Endothelial cell of umbilical vein (primary cell): Measurements from ENCODE around the gene CEP72. TPM values are rescaled to one million over a fixed set of nuclear protein-coding genes. Genes with fewer than 3 reads are reported as not detected.

ENCODE experiments used
- BruUV-seq: library from RNA; stranded (reverse); fragments of 400-500 nt; replicated peaks from 2 replicates; lab custom pipeline; 2021; lab: Mats Ljungman, UMichigan
- CTCF ChIA-PET: fragments of 300-600, 350-600 bp; sonication (Branson Sonifier 250); formaldehyde crosslinking; loops from one replicate; lab custom pipeline; 2021; ENCODE audit warnings: antibody characterized with exemption, inconsistent platforms; lab: Charles Lee
- POLR2A ChIA-PET: fragments of 300-600, 350-600 bp; sonication (Branson Sonifier 250); formaldehyde crosslinking; loops from one replicate; lab custom pipeline; 2021; ENCODE audit warnings: antibody characterized with exemption, inconsistent platforms; lab: Charles Lee
- DNase-seq: peaks from one replicate; pipeline ENCODE4 v3.0.0-alpha.2; 2011; ENCODE audit warnings: low read depth, low spot score
- FAIRE-seq: peaks from 2 replicates; lab custom pipeline; 2011; peaks lifted over from hg19 to GRCh38; lab: Jason Lieb, UNC
- H2AFZ ChIP-seq: 2 replicates; pipeline ENCODE4 v1.6.0; 2012; ENCODE audit warnings: low read depth, low read length, control low read depth, inconsistent platforms
- H3K27ac ChIP-seq: 2 replicates; pipeline ENCODE4 v1.5.1; 2011; ENCODE audit warnings: low read depth, mild to moderate bottlenecking, control low read depth, low read length, moderate library complexity; ENCODE audit not compliant: insufficient read depth
- H3K27me3 ChIP-seq, 2 experiments: 2 replicates each; pipeline versions ENCODE4 v1.6.0 to v1.6.1; 2011; ENCODE audit warnings: low read length in 2 of 2, mixed read lengths in 1 of 2; ENCODE audit not compliant: control insufficient read depth in 2 of 2, insufficient read depth in 2 of 2
- H3K36me3 ChIP-seq, 2 experiments: 2 replicates in 1 of 2; 3 replicates in 1 of 2; pipeline ENCODE4 v1.5.1; 2011; ENCODE audit warnings: low read length in 2 of 2, mild to moderate bottlenecking in 1 of 2, moderate library complexity in 1 of 2; ENCODE audit not compliant: control insufficient read depth in 2 of 2, insufficient read depth in 2 of 2; ENCODE audit errors: extremely low read depth in 1 of 2
- H3K4me1 ChIP-seq: 3 replicates; pipeline ENCODE4 v1.5.1; 2011; ENCODE audit warnings: mild to moderate bottlenecking, low read length; ENCODE audit not compliant: control insufficient read depth, insufficient read depth; ENCODE audit errors: extremely low read depth
- H3K4me2 ChIP-seq: 2 replicates; pipeline ENCODE4 v1.6.1; 2011; ENCODE audit warnings: low read length, control low read depth, mixed read lengths; ENCODE audit not compliant: insufficient read depth
- H3K4me3 ChIP-seq, 3 experiments: fragments of 200-600 bp in 1 of 3; sonication (generic), shearing (Covaris generic) in 1 of 3; replicated peaks in 1 of 3; 2 replicates each; pipeline ENCODE4 v1.5.1; 2011 to 2016; ENCODE audit warnings: control low read depth in 3 of 3, low read length in 3 of 3, mild to moderate bottlenecking in 2 of 3, inconsistent platforms in 1 of 3, low read depth in 1 of 3, moderate library complexity in 1 of 3; ENCODE audit not compliant: insufficient read depth in 1 of 3
- H3K79me2 ChIP-seq: 2 replicates; pipeline ENCODE4 v1.6.0; 2012; ENCODE audit warnings: low read length, inconsistent platforms; ENCODE audit not compliant: control insufficient read depth, insufficient read depth
- H3K9ac ChIP-seq: replicated peaks from 2 replicates; pipeline ENCODE3; 2011; ENCODE audit warnings: low read length, control low read depth; ENCODE audit not compliant: insufficient read depth; ENCODE audit errors: extremely low read depth
- H3K9me1 ChIP-seq: replicated peaks from 3 replicates; pipeline ENCODE4 v1.6.0; 2011; ENCODE audit warnings: mild to moderate bottlenecking, low read length; ENCODE audit not compliant: control insufficient read depth, insufficient read depth; ENCODE audit errors: extremely low read depth
- H3K9me3 ChIP-seq: replicated peaks from 2 replicates; pipeline ENCODE4 v1.5.1; 2012; ENCODE audit warnings: low read length, inconsistent platforms; ENCODE audit not compliant: control insufficient read depth, insufficient read depth
- H4K20me1 ChIP-seq: replicated peaks from 2 replicates; pipeline ENCODE3; 2011; ENCODE audit warnings: mild to moderate bottlenecking, low read length; ENCODE audit not compliant: control insufficient read depth, insufficient read depth; ENCODE audit errors: extremely low read depth
- CTCF ChIP-seq, 2 donors: IDR thresholded peaks; 1 replicate in 1 of 2; 2 replicates in 1 of 2; pipeline ENCODE4 v1.5.1; 2011; ENCODE audit warnings: low read length in 2 of 2, mild to moderate bottlenecking in 2 of 2, moderate library complexity in 2 of 2, control low read depth in 1 of 2, inconsistent platforms in 1 of 2, low read depth in 1 of 2; ENCODE audit not compliant: insufficient read depth in 1 of 2; ENCODE audit errors: extremely low read depth in 1 of 2
- EZH2 ChIP-seq: IDR thresholded peaks from 2 replicates; pipeline ENCODE4 v1.6.1; 2012; ENCODE audit warnings: borderline replicate concordance, low read depth, mild to moderate bottlenecking, moderate library complexity, low read length, inconsistent platforms; ENCODE audit not compliant: severe bottlenecking
- FOS ChIP-seq: IDR thresholded peaks from 2 replicates; pipeline ENCODE4 v1.6.1; 2011; ENCODE audit warnings: mild to moderate bottlenecking, low read length, moderate library complexity, borderline replicate concordance; ENCODE audit not compliant: insufficient read depth
- GATA2 ChIP-seq: IDR thresholded peaks from 2 replicates; pipeline ENCODE4 v1.7.0; 2011; ENCODE audit warnings: low read depth, mild to moderate bottlenecking, moderate library complexity, mixed read lengths, low read length; ENCODE audit not compliant: insufficient read length, insufficient read depth
- JUN ChIP-seq: IDR thresholded peaks from 2 replicates; pipeline ENCODE4 v1.6.1; 2011; ENCODE audit warnings: borderline replicate concordance, low read depth; ENCODE audit not compliant: insufficient read length, insufficient read depth
- MAX ChIP-seq: IDR thresholded peaks from 2 replicates; pipeline ENCODE4 v1.6.1; 2011; ENCODE audit not compliant: insufficient read depth, insufficient read length
- MYC ChIP-seq: IDR thresholded peaks from one replicate; pipeline ENCODE4 v1.6.1; 2011; ENCODE audit warnings: mild to moderate bottlenecking, low read depth, low read length
- POLR2A ChIP-seq: IDR thresholded peaks from 2 replicates; pipeline ENCODE4 v1.6.1; 2012; ENCODE audit warnings: low read depth, mild to moderate bottlenecking, control low read depth, low read length
- POLR2AphosphoS5 ChIP-seq: IDR thresholded peaks from 2 replicates; pipeline ENCODE4 v1.6.1; 2012; ENCODE audit warnings: low read depth, mild to moderate bottlenecking, control low read depth, low read length, moderate library complexity; ENCODE audit not compliant: insufficient read depth
- dilution Hi-C: fragments of 300-500 bp; cut with MboI; formaldehyde crosslinking; loops from one replicate; pipeline ENCODE4 v1.15.0; 2019; ENCODE audit warnings: low sequenced_read_pairs; ENCODE audit not compliant: extremely low pct_ligation_motif_present
- intact Hi-C: fragments of 100-400 bp; cut with micrococcal nuclease; formaldehyde crosslinking; loops from one replicate; pipeline ENCODE4 v1.10.0; 2022
- polyA plus RNA-seq, 4 experiments: library from polyadenylated mRNA; depleted of rRNA in 3 of 4; stranded (reverse) in 3 of 4; unstranded in 1 of 4; fragments of >200 nt; gene quantifications; 2 replicates each; pipeline versions ENCODE4 v1.2.1 to v1.2.3, GENCODE V29; 2011 to 2012; ENCODE audit warnings: missing spikeins in 1 of 4
- total RNA-seq: library from RNA; stranded (reverse); gene quantifications from 2 replicates; pipeline ENCODE4 v1.2.3, GENCODE V29; 2021

The CEP72 gene
- total and polyA plus RNA-seq, 2 donors (not counting 3 experiments of a cell fraction or from before 2014, with no cell fraction given), result 2.9 to 9.5 TPM

GRCh38 chr5:567664-568060 lies 44.5 kb upstream of the CEP72 start:
- peaks cover 4 to 5% of the 10 kb centered on the region in 2 experiments for H3K27me3 ChIP-seq
- H3K9ac ChIP-seq, result no peak overlapping the region
- no peak overlapping the region for H3K4me3 ChIP-seq
- CTCF ChIA-PET, result no interaction called here
- no peak overlapping the region for H2AFZ ChIP-seq
- BruUV-seq, result no TSS peak
- H3K4me2 ChIP-seq, result no peak overlapping the region
- no peaks in the 10 kb centered on the region for H3K36me3 ChIP-seq
- no peaks in the 10 kb centered on the region for H3K9me3 ChIP-seq
- H3K79me2 ChIP-seq, result no peaks in the 10 kb centered on the region
- no peaks in the 10 kb centered on the region for H3K4me1 ChIP-seq
- FAIRE-seq, result no peak
- H4K20me1 ChIP-seq, result no peaks in the 10 kb centered on the region
- no peak overlapping the region for H3K27ac ChIP-seq
- no peak for TF ChIP-seq POLR2AphosphoS5
- TF ChIP-seq CTCF (IDR thresholded peaks at IDR 0.05; ENCODE audit: extremely low read depth in 1 of 2, insufficient read depth in 1 of 2, low read depth in 1 of 2, low read length in 2 of 2), result no peak
- no peak for TF ChIP-seq MYC
- no peak for TF ChIP-seq GATA2
- TF ChIP-seq JUN, result no peak
- no peak for TF ChIP-seq POLR2A
- TF ChIP-seq MAX, result no peak
- TF ChIP-seq FOS, result no peak
- TF ChIP-seq EZH2, result no peak
- POLR2A ChIA-PET, result no interaction called here
- no peak for DNase-seq
- no peaks in the 10 kb centered on the region for H3K9me1 ChIP-seq
- dilution Hi-C loops, result no loop called here
- intact Hi-C loops, result no loop called here
